GM21737 (cell line): ENCODE data around the gene ITGB5.

Experiments
- ATAC-seq: cut with Tn5 transposase; IDR thresholded peaks from one replicate; pipeline ENCODE4 v1.9.1; 2021; ENCODE audit warnings: mild to moderate bottlenecking, moderate library complexity; ENCODE audit not compliant: unreplicated experiment

Gene ITGB5

DNA sequence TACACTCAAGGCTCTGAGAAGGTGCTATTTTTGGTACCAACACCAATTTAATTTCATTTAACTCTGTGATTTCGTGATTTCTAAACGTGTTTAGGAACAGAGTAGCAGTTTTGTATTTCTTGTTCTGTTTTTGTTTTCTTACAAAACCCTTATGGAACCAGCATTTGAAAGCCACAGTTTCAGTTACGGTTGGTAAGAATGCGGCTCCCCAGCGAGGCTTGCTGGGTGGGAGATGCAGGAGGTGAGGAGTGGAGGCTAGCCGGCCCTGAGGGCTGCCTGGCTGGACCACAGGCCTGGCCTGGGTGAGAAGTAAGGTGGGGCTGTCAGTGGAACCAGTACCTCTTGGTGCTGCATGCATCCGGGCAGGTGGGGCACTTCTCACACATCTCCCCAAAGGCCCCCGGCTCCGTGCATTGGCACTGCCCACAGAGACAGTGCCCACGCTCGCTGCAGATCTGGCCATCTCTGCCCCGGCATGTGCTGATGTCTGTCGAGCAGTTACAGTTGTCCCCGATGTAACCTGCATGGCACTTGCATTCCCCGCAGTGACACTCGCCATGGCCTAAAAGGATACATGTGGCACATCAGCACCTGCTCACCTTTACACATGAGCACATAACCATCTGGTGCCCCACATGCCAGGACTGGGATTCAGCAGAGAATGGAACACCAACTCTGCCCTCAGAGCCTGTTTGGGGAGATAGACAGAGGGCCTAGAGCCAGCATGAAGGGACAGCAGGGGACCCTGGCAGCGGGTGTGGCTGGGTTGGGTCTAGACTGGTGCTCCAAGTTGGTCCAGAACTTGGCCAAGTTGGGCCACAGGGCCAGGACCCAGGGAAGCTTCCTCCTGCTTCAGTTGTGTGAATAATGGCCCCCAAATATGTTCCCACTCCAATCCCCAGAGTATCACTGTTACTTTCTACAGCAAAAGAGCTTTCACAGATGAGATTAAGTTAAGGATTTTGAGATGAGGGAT is 113.5 kb downstream of the ITGB5 start:
- ATAC-seq, result no peak

GRCh38 chr3:124772081-124772831 is 114.9 kb downstream of the ITGB5 start:
- ATAC-seq, result no peak

GRCh38 chr3:124771083-124771445 is 116.1 kb downstream of the ITGB5 start:
- no peak for ATAC-seq

DNA sequence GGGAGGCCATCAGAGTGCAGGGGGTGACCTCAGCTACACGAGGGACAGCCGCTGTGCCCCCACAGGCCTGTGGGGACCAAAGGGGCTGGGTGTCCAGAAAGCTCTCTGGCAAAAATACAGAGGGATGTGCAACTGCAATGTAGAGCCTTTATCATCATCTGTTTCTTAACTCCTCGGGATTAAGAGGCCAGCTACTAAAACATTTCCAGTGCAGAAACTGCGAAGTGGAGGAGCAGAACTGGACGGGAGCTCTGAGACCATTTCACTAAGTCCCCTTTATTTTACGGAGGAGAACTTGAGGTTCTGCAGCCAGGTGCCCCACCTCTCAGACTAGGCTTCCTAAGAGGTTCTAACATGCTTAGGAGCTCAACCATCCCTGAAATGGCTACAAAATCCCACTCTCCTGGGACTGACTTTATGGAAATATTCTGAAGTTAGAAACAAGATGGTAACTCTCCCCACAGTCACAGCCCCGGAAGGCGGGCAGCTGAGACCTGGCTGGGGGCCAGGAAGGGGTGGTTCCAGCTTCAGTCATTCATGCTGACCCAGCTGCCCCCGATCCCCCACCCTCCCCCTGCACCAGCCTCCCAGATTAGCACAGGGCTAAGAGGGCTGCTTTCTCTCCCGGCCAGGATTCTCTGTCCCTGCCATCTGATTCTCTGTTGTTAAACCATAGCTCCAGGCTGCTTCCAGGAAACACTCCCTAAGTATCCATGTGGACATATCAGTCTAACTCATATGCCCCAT is 116.7 kb downstream of the ITGB5 start:
- ATAC-seq, result no peak

DNA sequence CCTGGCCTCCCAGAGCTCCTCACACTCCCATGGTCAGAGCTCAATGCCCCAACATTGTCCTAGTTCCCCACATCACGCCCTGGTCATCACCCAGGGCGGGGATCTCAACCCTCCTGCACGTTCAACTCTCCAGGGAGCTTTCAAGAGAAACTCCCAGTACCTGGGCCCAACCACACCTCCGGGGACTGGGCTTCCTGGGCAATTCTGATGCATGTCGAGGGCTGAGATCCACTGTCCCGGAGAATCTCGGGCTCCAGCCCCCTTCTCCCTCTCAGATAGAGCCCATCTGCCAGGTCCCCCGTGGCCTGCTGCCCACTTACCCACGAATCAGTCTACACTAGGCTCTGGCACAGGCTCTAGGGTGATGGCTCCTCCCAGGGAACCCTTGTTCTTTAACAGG is 117.7 kb downstream of the ITGB5 start:
- ATAC-seq, result no peak

GRCh38 chr3:124768812-124769211 is 118.4 kb downstream of the ITGB5 start:
- peak; percentile 60 for ATAC-seq

DNA sequence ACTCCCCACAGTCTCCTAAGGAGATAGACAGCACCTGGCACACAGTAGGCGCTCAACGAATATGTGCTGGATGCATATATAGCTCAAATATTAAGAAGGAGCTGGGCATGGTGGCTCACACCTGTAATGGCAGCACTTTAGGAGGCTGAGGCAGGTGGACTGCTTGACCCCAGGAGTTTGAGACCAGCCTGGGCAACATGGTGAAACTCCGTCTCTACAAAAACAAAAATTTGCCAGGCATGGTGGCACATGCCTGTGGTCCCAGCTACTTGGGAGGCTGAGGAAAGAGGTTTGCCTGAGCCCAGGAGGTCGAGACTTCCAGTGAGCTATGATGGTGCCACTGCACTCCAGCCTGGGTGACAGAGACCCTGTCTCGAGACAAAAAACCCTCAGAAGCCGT is 119.5 kb downstream of the ITGB5 start:
- ATAC-seq, result no peak

DNA sequence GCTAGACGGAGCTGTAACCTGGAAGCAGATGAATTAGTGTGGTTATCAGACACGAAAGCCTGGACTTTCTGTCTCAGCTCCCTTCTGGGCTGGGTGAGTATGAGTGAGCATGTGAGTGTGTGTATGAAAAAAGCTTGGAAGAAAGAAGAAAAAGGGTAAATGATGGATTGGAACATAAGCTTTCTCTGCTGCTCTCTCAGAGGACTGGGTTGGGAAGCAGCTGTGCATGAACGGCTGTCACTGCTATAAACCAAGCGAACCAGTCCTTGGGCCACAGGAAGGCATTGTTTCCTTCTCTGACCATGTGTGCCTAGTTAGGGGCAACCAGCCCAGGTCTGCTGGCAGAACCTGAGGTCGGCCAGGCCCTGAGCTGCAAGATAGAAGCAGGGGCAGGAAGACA is 119.9 kb downstream of the ITGB5 start:
- ATAC-seq, result no peak

DNA sequence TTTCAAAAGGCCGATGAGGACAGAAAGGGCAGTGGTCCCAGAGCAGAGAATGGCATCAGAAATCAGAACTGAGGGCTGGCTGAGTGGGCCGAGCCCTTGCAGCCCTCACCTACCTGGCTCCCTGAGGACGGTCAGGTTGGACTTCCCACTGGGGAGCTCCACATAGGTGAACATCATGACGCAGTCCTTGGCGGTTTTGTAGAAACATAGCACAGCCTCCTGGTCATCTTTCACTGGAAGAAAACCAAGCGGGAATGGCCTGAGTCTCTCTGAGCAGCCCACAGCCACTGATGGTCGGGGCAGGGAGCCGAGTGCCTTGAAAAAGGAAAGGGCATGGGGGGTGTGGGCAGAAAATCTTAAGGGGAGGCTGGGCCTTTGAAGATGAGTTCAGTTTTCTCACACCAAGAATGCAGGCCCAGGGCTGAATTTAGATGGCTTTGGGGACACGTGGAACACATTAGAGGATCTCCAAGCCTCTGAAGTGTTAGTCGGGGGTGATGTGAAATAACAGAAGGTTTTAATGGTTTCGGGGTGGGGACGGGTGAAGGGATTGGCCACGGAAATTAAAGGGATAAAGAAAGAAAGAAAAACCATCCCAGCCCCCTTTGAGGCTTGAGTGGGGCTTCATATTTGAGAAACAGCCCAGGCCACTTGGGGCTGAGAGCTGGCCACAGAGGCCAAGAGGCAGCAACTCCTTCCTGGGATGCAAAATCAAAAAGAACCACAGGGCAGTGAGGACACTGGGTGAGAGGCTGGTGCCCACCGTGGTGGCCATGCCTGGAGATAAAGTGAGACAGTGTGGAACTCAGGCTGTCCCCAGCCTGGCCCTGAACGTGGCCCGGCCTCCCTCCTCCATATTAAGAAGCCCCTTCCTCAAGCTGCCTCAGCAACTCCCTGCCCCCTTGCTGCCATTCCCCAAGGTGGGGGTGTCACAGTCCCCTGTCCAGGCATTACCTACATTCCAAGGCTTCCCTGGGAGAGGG is 120.8 kb downstream of the ITGB5 start:
- ATAC-seq, result no peak

GRCh38 chr3:124765197-124765840 is 121.8 kb downstream of the ITGB5 start:
- ATAC-seq, result no peak

DNA sequence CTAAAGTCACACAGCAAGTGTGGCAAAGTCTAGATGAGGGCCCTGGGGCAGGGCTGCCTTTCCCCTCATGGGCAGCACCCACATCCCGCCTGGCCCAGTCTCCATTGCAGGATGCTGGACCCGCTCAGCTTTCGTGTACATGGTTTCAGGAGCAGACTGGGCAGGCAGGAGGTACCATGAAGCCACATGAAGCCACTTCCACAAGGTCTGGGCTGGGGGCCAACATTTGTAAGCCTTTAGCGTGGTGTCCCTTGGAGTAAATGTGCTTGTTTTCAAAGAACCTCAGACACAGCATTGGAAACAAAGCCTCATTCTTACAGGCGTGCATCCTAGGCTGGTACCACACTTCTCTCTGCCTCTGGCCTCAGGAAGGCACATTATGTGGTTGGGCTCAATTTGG is 122.4 kb downstream of the ITGB5 start:
- ATAC-seq, result no peak

- ATAC-seq, result no peak
Observed at GRCh38 chr3:124763644-124764358, 123.4 kb downstream of the ITGB5 start.

GRCh38 chr3:124763206-124763605 is 124.0 kb downstream of the ITGB5 start:
- no peak for ATAC-seq

GRCh38 chr3:124762661-124763011 is 124.5 kb downstream of the ITGB5 start:
- no peak for ATAC-seq

- ATAC-seq, result no peak
Observed at GRCh38 chr3:124761935-124762660, 125.1 kb downstream of the ITGB5 start.

DNA sequence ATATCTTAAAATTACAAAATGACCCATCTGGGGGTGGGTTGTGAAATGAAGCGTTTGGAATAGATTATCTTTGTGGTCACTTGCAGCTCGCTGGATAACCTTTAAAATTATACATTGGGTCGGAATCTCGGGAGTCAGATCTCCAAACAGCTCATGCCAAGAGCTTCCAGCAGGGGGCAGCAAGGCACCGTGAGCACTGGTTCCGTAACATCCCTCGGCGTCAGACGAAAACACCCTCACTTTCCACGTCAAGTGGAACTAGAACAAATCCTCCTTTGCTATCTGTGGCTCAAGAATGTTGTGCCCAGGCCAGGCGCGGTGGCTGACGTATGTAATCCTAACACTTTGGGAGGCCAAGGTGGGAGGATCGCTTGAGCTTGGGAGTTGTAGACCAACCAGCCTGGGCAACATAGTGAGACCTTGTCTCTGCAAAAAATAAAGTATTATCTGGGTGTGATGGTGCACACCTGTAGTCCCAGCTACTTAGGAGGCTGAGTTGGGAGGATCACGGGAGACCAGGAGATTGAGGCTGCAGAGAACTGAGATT is 125.8 kb downstream of the ITGB5 start:
- ATAC-seq, result no peak

DNA sequence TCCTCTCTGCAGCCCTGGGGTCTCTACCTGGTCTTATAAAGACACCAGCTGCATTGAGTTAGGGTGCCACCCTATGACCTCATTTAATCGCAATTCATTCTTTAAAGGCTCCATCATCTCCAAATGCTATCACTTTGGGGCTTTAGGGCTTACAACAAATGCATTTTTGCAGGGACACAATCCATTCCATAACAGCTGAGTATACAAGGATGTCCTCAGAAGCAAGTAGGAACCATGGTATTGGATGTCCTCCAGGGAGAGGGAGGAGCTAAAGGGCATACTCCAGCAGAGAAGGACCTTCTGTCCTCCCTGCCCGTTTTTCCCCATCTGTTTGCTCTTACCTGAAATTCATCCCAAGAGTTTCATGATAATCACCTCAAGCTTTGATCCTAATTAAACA is 126.6 kb downstream of the ITGB5 start:
- no peak for ATAC-seq
